CD4-positive, alpha-beta T cell (primary cell): ENCODE results near the gene WDR11. TPM values are rescaled to one million over a fixed set of nuclear protein-coding genes. Genes with fewer than 3 reads are reported as not detected.

Experiments used
- ATAC-seq: fragments of 200-7000 bp; cut with Tn5 transposase; one replicate; pipeline ENCODE4 v1.10.0; 2022; ENCODE audit warnings: mild to moderate bottlenecking; ENCODE audit not compliant: poor library complexity
- CTCF ChIA-PET: fragments of 350-600 bp; sonication (Branson Sonifier 250); formaldehyde crosslinking; loops from one replicate; lab custom pipeline; 2021; ENCODE audit warnings: antibody characterized with exemption, inconsistent platforms; lab: Charles Lee
- POLR2A ChIA-PET: fragments of 350-600 bp; sonication (Branson Sonifier 250); formaldehyde crosslinking; loops from one replicate; lab custom pipeline; 2021; ENCODE audit warnings: antibody characterized with exemption, inconsistent platforms; lab: Charles Lee
- DNase-seq, 14 experiments: peaks; one replicate each; pipeline ENCODE4 v3.0.0-alpha.2; 2013 to 2020; ENCODE audit warnings: mixed read lengths in 2 of 14
- H3K27ac ChIP-seq, 2 donors: one replicate each; pipeline versions ENCODE4 v1.5.1 to v1.7.0; 2013; ENCODE audit warnings: low read length in 2 of 2, low read depth in 1 of 2, mild to moderate bottlenecking in 1 of 2
- H3K27me3 ChIP-seq, 2 experiments: 1 replicate in 1 of 2; 2 replicates in 1 of 2; pipeline versions ENCODE4 v1.6.1 to v1.7.0; 2013; ENCODE audit warnings: low read length in 2 of 2, control low read depth in 1 of 2, mild to moderate bottlenecking in 1 of 2, moderate library complexity in 1 of 2; ENCODE audit not compliant: insufficient read depth in 2 of 2, control insufficient read depth in 1 of 2
- H3K36me3 ChIP-seq: one replicate; pipeline ENCODE4 v1.6.1; 2013; ENCODE audit warnings: low read length, control low read depth; ENCODE audit not compliant: insufficient read depth
- H3K4me1 ChIP-seq: one replicate; pipeline ENCODE4 v1.6.1; 2013; ENCODE audit warnings: low read length, control low read depth; ENCODE audit not compliant: insufficient read depth
- H3K4me3 ChIP-seq: one replicate; pipeline ENCODE4 v1.5.1; 2013; ENCODE audit warnings: mild to moderate bottlenecking, low read length, moderate library complexity
- H3K9me3 ChIP-seq, 2 experiments: 1 replicate in 1 of 2; 2 replicates in 1 of 2; pipeline versions ENCODE4 v1.6.1 to v1.7.0; 2013; ENCODE audit warnings: low read length in 2 of 2, mild to moderate bottlenecking in 2 of 2, control low read depth in 1 of 2, moderate library complexity in 1 of 2; ENCODE audit not compliant: control insufficient read depth in 1 of 2, insufficient read depth in 1 of 2
- H3K27ac Mint-ChIP-seq: one replicate; pipeline ENCODE4 v1.8.0; 2020; ENCODE audit warnings: mixed read lengths
- H3K27me3 Mint-ChIP-seq: one replicate; pipeline ENCODE4 v1.8.0; 2021; ENCODE audit warnings: mixed read lengths
- H3K36me3 Mint-ChIP-seq: one replicate; pipeline ENCODE4 v1.8.0; 2021; ENCODE audit warnings: low read depth, mixed read lengths
- H3K4me1 Mint-ChIP-seq: one replicate; pipeline ENCODE4 v1.8.0; 2021; ENCODE audit warnings: low read depth, mixed read lengths
- H3K4me3 Mint-ChIP-seq: one replicate; pipeline ENCODE4 v1.8.0; 2020; ENCODE audit warnings: mild to moderate bottlenecking, mixed read lengths
- H3K9me3 Mint-ChIP-seq: one replicate; pipeline ENCODE4 v1.8.0; 2020; ENCODE audit warnings: mixed read lengths
- intact Hi-C, 2 experiments: fragments of 100-400 bp; cut with DNase I in 1 of 2; cut with micrococcal nuclease in 1 of 2; formaldehyde crosslinking; loops; one replicate each; pipeline versions ENCODE4 v1.15.1 to v1.9.0; 2023 to 2025; cut with DNase I, micrococcal nuclease
- total RNA-seq, 174 experiments: library from RNA in 2 of 174; stranded (reverse) in 2 of 174; gene quantifications; one replicate each; pipeline ENCODE4 v1.2.3 and lab custom pipeline; 2021 to 2026
- TF ChIP-seq, protein P1 (sequence below): fragments of 200-600 bp; IDR thresholded peaks from one replicate; pipeline ENCODE4 v1.8.0; 2022; ENCODE audit warnings: antibody characterized with exemption, mild to moderate bottlenecking

WDR11 gene
- total RNA-seq, 2 experiments from 2014 or later: 16.9 to 17.9 TPM

DNA sequence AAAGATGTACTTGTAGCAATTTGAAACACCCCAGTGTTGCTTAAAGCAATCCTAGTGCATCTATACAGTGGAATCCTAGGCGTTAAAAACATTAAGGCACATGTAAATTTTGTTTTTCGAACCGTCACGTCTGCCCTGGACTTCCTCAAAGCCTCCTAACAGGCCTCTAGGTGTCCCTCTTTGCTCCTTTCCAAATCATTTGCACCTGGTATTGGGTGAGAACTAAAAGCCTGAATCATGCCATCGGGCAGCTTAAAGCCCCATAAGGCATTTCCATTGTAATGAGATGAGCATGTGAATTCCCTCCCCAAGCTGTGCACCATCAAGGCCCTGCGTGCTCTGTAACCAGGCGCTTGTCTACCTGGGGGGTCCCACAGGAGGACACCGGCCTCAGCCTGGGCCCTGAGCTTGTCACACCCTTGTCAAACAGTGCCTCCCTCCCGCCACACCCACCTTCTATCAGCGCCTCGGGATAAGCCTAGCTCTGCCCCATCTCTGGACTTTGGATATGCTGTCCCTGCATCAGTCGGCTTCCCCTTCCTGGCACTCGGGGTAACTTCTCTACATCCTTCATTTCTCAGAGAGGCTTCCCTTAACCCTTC lies 89.2 kb downstream of the WDR11 start:
- H3K4me3 Mint-ChIP-seq: no peak overlapping the region
- ChIA-PET CTCF (no interaction called here), POLR2A (no interaction called here)
- Histone ChIP-seq H3K27ac (no peak overlapping the region), H3K27me3 (peaks cover 0 to 3% of the 10 kb centered on the region in 2 experiments), H3K36me3 (no peaks in the 10 kb centered on the region), H3K4me3 (no peak overlapping the region), H3K4me1 (peaks cover 8% of the 10 kb centered on the region), H3K9me3 (no peaks in the 10 kb centered on the region)
- intact Hi-C loops: loop anchor here in 1 of 2 experiments (5.0 kb wide), 2 partner anchors 667 to 797 kb away; no protein-coding TSS in a partner anchor
- H3K27me3 Mint-ChIP-seq: peaks cover 20% of the 10 kb centered on the region
- H3K4me1 Mint-ChIP-seq: peaks cover 6% of the 10 kb centered on the region
- H3K27ac Mint-ChIP-seq: no peak overlapping the region
- TF ChIP-seq, protein P1, sequence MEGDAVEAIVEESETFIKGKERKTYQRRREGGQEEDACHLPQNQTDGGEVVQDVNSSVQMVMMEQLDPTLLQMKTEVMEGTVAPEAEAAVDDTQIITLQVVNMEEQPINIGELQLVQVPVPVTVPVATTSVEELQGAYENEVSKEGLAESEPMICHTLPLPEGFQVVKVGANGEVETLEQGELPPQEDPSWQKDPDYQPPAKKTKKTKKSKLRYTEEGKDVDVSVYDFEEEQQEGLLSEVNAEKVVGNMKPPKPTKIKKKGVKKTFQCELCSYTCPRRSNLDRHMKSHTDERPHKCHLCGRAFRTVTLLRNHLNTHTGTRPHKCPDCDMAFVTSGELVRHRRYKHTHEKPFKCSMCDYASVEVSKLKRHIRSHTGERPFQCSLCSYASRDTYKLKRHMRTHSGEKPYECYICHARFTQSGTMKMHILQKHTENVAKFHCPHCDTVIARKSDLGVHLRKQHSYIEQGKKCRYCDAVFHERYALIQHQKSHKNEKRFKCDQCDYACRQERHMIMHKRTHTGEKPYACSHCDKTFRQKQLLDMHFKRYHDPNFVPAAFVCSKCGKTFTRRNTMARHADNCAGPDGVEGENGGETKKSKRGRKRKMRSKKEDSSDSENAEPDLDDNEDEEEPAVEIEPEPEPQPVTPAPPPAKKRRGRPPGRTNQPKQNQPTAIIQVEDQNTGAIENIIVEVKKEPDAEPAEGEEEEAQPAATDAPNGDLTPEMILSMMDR: no peak
- H3K9me3 Mint-ChIP-seq: no peaks in the 10 kb centered on the region
- DNase-seq (no peak), ATAC-seq (no peak)
- H3K36me3 Mint-ChIP-seq: no peaks in the 10 kb centered on the region

DNA sequence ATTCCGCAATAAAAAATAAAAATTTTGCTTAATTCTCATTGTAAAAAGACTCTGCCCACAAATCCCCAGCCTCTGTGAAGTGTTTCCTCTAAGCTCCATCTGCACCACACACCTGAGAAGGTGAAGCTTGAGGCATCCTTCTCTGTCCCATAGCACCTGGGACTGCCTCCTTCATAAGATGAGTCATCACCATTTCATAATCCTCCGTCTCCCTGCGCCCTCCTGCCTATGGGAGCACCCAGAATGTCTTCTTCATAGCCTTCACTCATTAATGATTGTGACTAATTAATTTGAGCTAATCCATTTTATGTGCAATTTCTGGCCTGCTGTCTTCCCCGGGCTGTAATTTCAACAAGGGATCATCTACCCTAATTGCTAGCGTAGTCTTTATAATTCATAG lies 90.3 kb downstream of the WDR11 start:
- ChIA-PET CTCF (interaction anchor here (1.4 kb wide), 1 partner anchor 959 kb away, joined by 4 read pairs; no protein-coding TSS in a partner anchor), POLR2A (no interaction called here)
- H3K4me1 Mint-ChIP-seq: peaks cover 6% of the 10 kb centered on the region
- H3K36me3 Mint-ChIP-seq: no peaks in the 10 kb centered on the region
- TF ChIP-seq, protein P1: no peak
- no peaks in the 10 kb centered on the region for H3K9me3 Mint-ChIP-seq
- Histone ChIP-seq H3K27me3 (peaks cover 0 to 3% of the 10 kb centered on the region in 2 experiments), H3K27ac (no peak overlapping the region), H3K36me3 (no peaks in the 10 kb centered on the region), H3K4me1 (peaks cover 8% of the 10 kb centered on the region), H3K4me3 (no peak overlapping the region), H3K9me3 (no peaks in the 10 kb centered on the region)
- DNase-seq (no peak), ATAC-seq (no peak)
- H3K4me3 Mint-ChIP-seq: no peak overlapping the region
- intact Hi-C loops: loop anchor here in 1 of 2 experiments (5.0 kb wide), 2 partner anchors 666 to 796 kb away; no protein-coding TSS in a partner anchor
- peaks cover 26% of the 10 kb centered on the region for H3K27me3 Mint-ChIP-seq
- H3K27ac Mint-ChIP-seq: no peak overlapping the region

DNA sequence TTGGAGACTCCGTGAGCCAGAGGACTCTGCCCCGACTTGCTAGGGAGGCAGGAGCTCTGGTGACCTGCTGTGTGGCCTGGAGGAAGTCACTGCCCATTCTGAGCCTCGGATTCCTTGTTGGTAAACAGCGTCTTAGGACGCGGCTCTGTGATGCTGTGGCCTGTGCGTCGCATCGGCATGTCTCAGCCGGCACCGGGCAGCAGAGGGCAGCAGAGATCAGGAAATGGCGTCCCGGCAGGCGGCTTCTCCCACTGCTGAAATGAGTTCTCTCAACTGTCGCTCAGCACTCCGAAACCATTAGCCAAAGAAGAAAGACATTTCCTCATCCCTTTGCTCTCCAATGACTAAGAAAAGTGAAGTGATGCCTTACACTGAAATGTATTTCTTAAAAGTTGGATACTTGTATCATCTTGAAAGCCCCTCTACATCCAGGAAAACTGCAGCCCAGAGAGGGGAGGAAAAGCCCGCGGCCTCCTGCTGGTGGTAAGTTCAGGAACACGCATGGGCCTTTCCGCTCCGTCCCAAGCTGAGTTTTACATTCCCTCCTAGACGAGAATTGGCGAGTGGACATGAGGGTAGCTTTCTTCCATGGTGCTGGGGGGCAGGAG lies 91.7 kb downstream of the WDR11 start:
- Mint-ChIP-seq H3K4me1 (peaks cover 6% of the 10 kb centered on the region), H3K9me3 (no peaks in the 10 kb centered on the region), H3K4me3 (no peak overlapping the region), H3K36me3 (no peaks in the 10 kb centered on the region), H3K27ac (no peak overlapping the region), H3K27me3 (peaks cover 26% of the 10 kb centered on the region)
- TF ChIP-seq, protein P1: peak; percentile 73
- peak; percentile 41 to 79 (median 66) for DNase-seq
- H3K4me1 ChIP-seq: peaks cover 8% of the 10 kb centered on the region
- peaks cover 0 to 3% of the 10 kb centered on the region in 2 experiments for H3K27me3 ChIP-seq
- ATAC-seq: peak; percentile 86
- ChIA-PET POLR2A (no interaction called here), CTCF (interaction anchor here (0.8 kb wide), 1 partner anchor 957 kb away, joined by 3 read pairs; no protein-coding TSS in a partner anchor)
- H3K36me3 ChIP-seq: no peaks in the 10 kb centered on the region
- no peak overlapping the region for H3K27ac ChIP-seq
- intact Hi-C loops: loop anchor here (1.0 to 5.0 kb wide), 6 partner anchors 664 to 958 kb away; no protein-coding TSS in a partner anchor
- no peaks in the 10 kb centered on the region for H3K9me3 ChIP-seq
- no peak overlapping the region for H3K4me3 ChIP-seq
